H9 (cell line): Measurements from ENCODE around the gene RAI14. TPM values are rescaled to one million over a fixed set of nuclear protein-coding genes. Genes with fewer than 3 reads are reported as not detected.

Experiments
- DNase-seq: peaks from one replicate; pipeline ENCODE4 v3.0.0-alpha.2; 2017
- H2AFZ ChIP-seq: one replicate; pipeline ENCODE4 v1.6.1; 2013; ENCODE audit warnings: mild to moderate bottlenecking, low read length, control low read depth, moderate library complexity
- H2AK5ac ChIP-seq: 2 replicates; pipeline ENCODE4 v1.6.1; 2013; ENCODE audit warnings: low read length, control low read depth, mixed read lengths; ENCODE audit not compliant: insufficient read length
- H2BK120ac ChIP-seq: one replicate; pipeline ENCODE4 v1.6.1; 2013; ENCODE audit warnings: low read depth, mild to moderate bottlenecking, low read length, control low read depth, inconsistent platforms; ENCODE audit not compliant: poor library complexity, severe bottlenecking
- H2BK12ac ChIP-seq: 2 replicates; pipeline ENCODE4 v1.6.1; 2013; ENCODE audit warnings: low read length, control low read depth, mixed read lengths, low read depth; ENCODE audit not compliant: insufficient read length
- H2BK15ac ChIP-seq: 2 replicates; pipeline ENCODE4 v1.6.1; 2013; ENCODE audit warnings: low read depth, low read length, control low read depth
- H2BK20ac ChIP-seq: one replicate; pipeline ENCODE4 v1.6.1; 2013; ENCODE audit warnings: low read depth, mild to moderate bottlenecking, low read length, control low read depth, inconsistent platforms; ENCODE audit not compliant: poor library complexity, severe bottlenecking
- H2BK5ac ChIP-seq: 2 replicates; pipeline ENCODE4 v1.6.1; 2013; ENCODE audit warnings: low read length, control low read depth, mixed read lengths; ENCODE audit not compliant: insufficient read length
- H3K14ac ChIP-seq: 2 replicates; pipeline ENCODE4 v1.6.1; 2013; ENCODE audit warnings: low read length, control low read depth; ENCODE audit not compliant: insufficient read depth
- H3K18ac ChIP-seq: 2 replicates; pipeline ENCODE4 v1.6.1; 2013; ENCODE audit warnings: low read depth, mild to moderate bottlenecking, mixed read lengths, low read length, control low read depth; ENCODE audit not compliant: insufficient read length
- H3K23ac ChIP-seq: 2 replicates; pipeline ENCODE4 v1.6.1; 2013; ENCODE audit warnings: low read length, control low read depth, mixed read lengths, low read depth; ENCODE audit not compliant: insufficient read length
- H3K23me2 ChIP-seq: 2 replicates; pipeline ENCODE4 v1.6.1; 2013; ENCODE audit warnings: low read depth, mild to moderate bottlenecking, mixed read lengths, low read length, control low read depth; ENCODE audit not compliant: insufficient read length, poor library complexity, severe bottlenecking
- H3K27ac ChIP-seq: 2 replicates; pipeline ENCODE4 v1.5.1; 2013; ENCODE audit warnings: low read length, control low read depth, mixed read lengths, low read depth; ENCODE audit not compliant: insufficient read length
- H3K27me3 ChIP-seq: 2 replicates; pipeline ENCODE4 v1.6.1; 2013; ENCODE audit warnings: low read length, control low read depth, inconsistent platforms; ENCODE audit not compliant: insufficient read depth
- H3K4ac ChIP-seq: 2 replicates; pipeline ENCODE4 v1.6.1; 2013; ENCODE audit warnings: low read depth, mild to moderate bottlenecking, control low read depth, inconsistent platforms, low read length, moderate library complexity
- H3K4me1 ChIP-seq: 2 replicates; pipeline ENCODE4 v1.6.1; 2013; ENCODE audit warnings: low read length, control low read depth, inconsistent platforms; ENCODE audit not compliant: insufficient read depth
- H3K4me2 ChIP-seq: 2 replicates; pipeline ENCODE4 v1.6.1; 2013; ENCODE audit warnings: low read length, control low read depth, mixed read lengths; ENCODE audit not compliant: insufficient read length, insufficient read depth
- H3K56ac ChIP-seq: 2 replicates; pipeline ENCODE4 v1.6.1; 2013; ENCODE audit warnings: low read depth, mild to moderate bottlenecking, mixed read lengths, low read length, control low read depth; ENCODE audit not compliant: insufficient read length
- H3K79me1 ChIP-seq: 2 replicates; pipeline ENCODE4 v1.6.1; 2013; ENCODE audit warnings: low read depth, mild to moderate bottlenecking, moderate library complexity, low read length, control low read depth, inconsistent platforms; ENCODE audit not compliant: insufficient read depth, poor library complexity, severe bottlenecking
- H3K79me2 ChIP-seq: 2 replicates; pipeline ENCODE4 v1.6.1; 2013; ENCODE audit warnings: low read length, control low read depth, inconsistent platforms; ENCODE audit not compliant: insufficient read depth
- H3K9ac ChIP-seq: 2 replicates; pipeline ENCODE4 v1.6.1; 2013; ENCODE audit warnings: low read length, control low read depth, mixed read lengths; ENCODE audit not compliant: insufficient read length; ENCODE audit errors: extremely low read depth
- H3K9me3 ChIP-seq: one replicate; pipeline ENCODE4 v1.6.1; 2013; ENCODE audit warnings: low read depth, low read length, inconsistent platforms; ENCODE audit not compliant: control insufficient read depth
- H3T11ph ChIP-seq: one replicate; pipeline ENCODE4 v1.6.1; 2013; ENCODE audit warnings: mild to moderate bottlenecking, low read length, control low read depth, inconsistent platforms
- H4K20me1 ChIP-seq: one replicate; pipeline ENCODE4 v1.6.1; 2013; ENCODE audit not compliant: control insufficient read depth, insufficient read length, insufficient read depth
- H4K5ac ChIP-seq: 2 replicates; pipeline ENCODE4 v1.6.1; 2013; ENCODE audit warnings: low read depth, mild to moderate bottlenecking, mixed read lengths, low read length, control low read depth; ENCODE audit not compliant: insufficient read length
- H4K8ac ChIP-seq: replicated peaks from 2 replicates; pipeline ENCODE4 v1.6.1; 2013; ENCODE audit warnings: low read length, control low read depth, mixed read lengths, low read depth; ENCODE audit not compliant: insufficient read length
- H4K91ac ChIP-seq: 2 replicates; pipeline ENCODE4 v1.6.1; 2013; ENCODE audit warnings: low read depth, mild to moderate bottlenecking, moderate library complexity, mixed read lengths, low read length, control low read depth; ENCODE audit not compliant: insufficient read length
- H3K27ac Mint-ChIP-seq, 3 experiments: 2 replicates in 2 of 3; 3 replicates in 1 of 3; pipeline ENCODE4 v1.8.0; 2020 to 2021; ENCODE audit warnings: mixed read lengths in 3 of 3, mild to moderate bottlenecking in 1 of 3, moderate library complexity in 1 of 3
- H3K27me3 Mint-ChIP-seq: 2 replicates; pipeline ENCODE4 v1.8.0; 2021; ENCODE audit warnings: low read depth, mild to moderate bottlenecking, moderate library complexity, mixed read lengths
- H3K36me3 Mint-ChIP-seq, 3 experiments: 2 replicates in 2 of 3; 3 replicates in 1 of 3; pipeline ENCODE4 v1.8.0; 2020 to 2021; ENCODE audit warnings: low read depth in 3 of 3, mixed read lengths in 3 of 3; ENCODE audit not compliant: insufficient read depth in 1 of 3
- H3K4me1 Mint-ChIP-seq, 2 experiments: 2 replicates each; pipeline ENCODE4 v1.8.0; 2020; ENCODE audit warnings: mixed read lengths in 2 of 2
- H3K4me3 Mint-ChIP-seq, 2 experiments: 2 replicates in 1 of 2; 3 replicates in 1 of 2; pipeline ENCODE4 v1.8.0; 2020 to 2021; ENCODE audit warnings: mild to moderate bottlenecking in 2 of 2, mixed read lengths in 2 of 2, moderate library complexity in 1 of 2
- H3K9me3 Mint-ChIP-seq, 2 experiments: 2 replicates in 1 of 2; 3 replicates in 1 of 2; pipeline ENCODE4 v1.8.0; 2020; ENCODE audit warnings: mild to moderate bottlenecking in 2 of 2, mixed read lengths in 2 of 2, moderate library complexity in 1 of 2
- whole genome bisulfite sequencing: extraction: QIAGEN DNeasy Blood & Tissue Kit; methylation state at CpG from one replicate; pipeline ENCODE4 v1.1.7; 2013; ENCODE audit warnings: missing lambda C conversion rate, low lambda C conversion rate, mixed read lengths; ENCODE audit not compliant: insufficient read length; ENCODE audit errors: extremely low coverage; 5-methylcytosine and 5-hydroxymethylcytosine counted together
- total RNA-seq: library from RNA; stranded (reverse); gene quantifications from 2 replicates; pipeline ENCODE4 v1.2.1, GENCODE V29; 2021
- TF ChIP-seq, protein P1 (sequence below): fragments of 200-600 bp; sonication (generic); conservative IDR thresholded peaks from 3 replicates; pipeline ENCODE4 v1.8.0; 2021; ENCODE audit warnings: antibody characterized with exemption, mild to moderate bottlenecking

RAI14 gene
- total RNA-seq, 1 experiment from 2014 or later = 127 TPM

GRCh38 chr5:34775886-34776285 is 119.8 kb downstream of the RAI14 start:
- no peak overlapping the region for H2BK20ac ChIP-seq
- no peak overlapping the region for H2AFZ ChIP-seq
- no peak overlapping the region for H2AK5ac ChIP-seq
- H3K4me1 ChIP-seq = no peaks in the 10 kb centered on the region
- no peak overlapping the region for H3K9ac ChIP-seq
- H3K27me3 Mint-ChIP-seq = no peaks in the 10 kb centered on the region
- TF ChIP-seq, protein P1, sequence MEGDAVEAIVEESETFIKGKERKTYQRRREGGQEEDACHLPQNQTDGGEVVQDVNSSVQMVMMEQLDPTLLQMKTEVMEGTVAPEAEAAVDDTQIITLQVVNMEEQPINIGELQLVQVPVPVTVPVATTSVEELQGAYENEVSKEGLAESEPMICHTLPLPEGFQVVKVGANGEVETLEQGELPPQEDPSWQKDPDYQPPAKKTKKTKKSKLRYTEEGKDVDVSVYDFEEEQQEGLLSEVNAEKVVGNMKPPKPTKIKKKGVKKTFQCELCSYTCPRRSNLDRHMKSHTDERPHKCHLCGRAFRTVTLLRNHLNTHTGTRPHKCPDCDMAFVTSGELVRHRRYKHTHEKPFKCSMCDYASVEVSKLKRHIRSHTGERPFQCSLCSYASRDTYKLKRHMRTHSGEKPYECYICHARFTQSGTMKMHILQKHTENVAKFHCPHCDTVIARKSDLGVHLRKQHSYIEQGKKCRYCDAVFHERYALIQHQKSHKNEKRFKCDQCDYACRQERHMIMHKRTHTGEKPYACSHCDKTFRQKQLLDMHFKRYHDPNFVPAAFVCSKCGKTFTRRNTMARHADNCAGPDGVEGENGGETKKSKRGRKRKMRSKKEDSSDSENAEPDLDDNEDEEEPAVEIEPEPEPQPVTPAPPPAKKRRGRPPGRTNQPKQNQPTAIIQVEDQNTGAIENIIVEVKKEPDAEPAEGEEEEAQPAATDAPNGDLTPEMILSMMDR = no peak
- no peak overlapping the region for H3K27ac Mint-ChIP-seq
- H3K36me3 Mint-ChIP-seq = peaks cover 37 to 48% (median 45%) of the 10 kb centered on the region in 3 experiments
- no peak overlapping the region for H3T11ph ChIP-seq
- no peak overlapping the region for H3K4me3 Mint-ChIP-seq
- H3K9me3 ChIP-seq = no peaks in the 10 kb centered on the region
- no peak overlapping the region for H2BK15ac ChIP-seq
- no peaks in the 10 kb centered on the region for H4K20me1 ChIP-seq
- no peaks in the 10 kb centered on the region for H3K79me2 ChIP-seq
- H4K8ac ChIP-seq = no peak overlapping the region
- no peak for DNase-seq
- H3K23ac ChIP-seq = no peak overlapping the region
- H3K4ac ChIP-seq = no peak overlapping the region
- H2BK120ac ChIP-seq = no peak overlapping the region
- no peak overlapping the region for H3K4me2 ChIP-seq
- H3K4me1 Mint-ChIP-seq = no peaks in the 10 kb centered on the region
- H3K14ac ChIP-seq = no peak overlapping the region
- no peak overlapping the region for H3K56ac ChIP-seq
- no peaks in the 10 kb centered on the region for H3K27me3 ChIP-seq
- H3K23me2 ChIP-seq = no peaks in the 10 kb centered on the region
- no peak overlapping the region for H2BK5ac ChIP-seq
- no peak overlapping the region for H4K91ac ChIP-seq
- no peak overlapping the region for H4K5ac ChIP-seq
- WGBS = no CpG with 5 or more reads among the region's 1 CpG
- H3K27ac ChIP-seq = no peak overlapping the region
- no peak overlapping the region for H2BK12ac ChIP-seq
- H3K79me1 ChIP-seq = no peaks in the 10 kb centered on the region
- no peak overlapping the region for H3K18ac ChIP-seq
- peaks cover 20 to 43% of the 10 kb centered on the region in 2 experiments for H3K9me3 Mint-ChIP-seq
